Raji (cell line): ENCODE measurements around the gene TEX28.

Experiments
- POLR2A ChIP-seq: IDR thresholded peaks from 2 replicates; pipeline ENCODE4 v1.6.1; 2011; ENCODE audit warnings: low read depth, low read length, control low read depth; ENCODE audit not compliant: insufficient read depth

Gene TEX28, protein sequence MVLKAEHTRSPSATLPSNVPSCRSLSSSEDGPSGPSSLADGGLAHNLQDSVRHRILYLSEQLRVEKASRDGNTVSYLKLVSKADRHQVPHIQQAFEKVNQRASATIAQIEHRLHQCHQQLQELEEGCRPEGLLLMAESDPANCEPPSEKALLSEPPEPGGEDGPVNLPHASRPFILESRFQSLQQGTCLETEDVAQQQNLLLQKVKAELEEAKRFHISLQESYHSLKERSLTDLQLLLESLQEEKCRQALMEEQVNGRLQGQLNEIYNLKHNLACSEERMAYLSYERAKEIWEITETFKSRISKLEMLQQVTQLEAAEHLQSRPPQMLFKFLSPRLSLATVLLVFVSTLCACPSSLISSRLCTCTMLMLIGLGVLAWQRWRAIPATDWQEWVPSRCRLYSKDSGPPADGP

DNA sequence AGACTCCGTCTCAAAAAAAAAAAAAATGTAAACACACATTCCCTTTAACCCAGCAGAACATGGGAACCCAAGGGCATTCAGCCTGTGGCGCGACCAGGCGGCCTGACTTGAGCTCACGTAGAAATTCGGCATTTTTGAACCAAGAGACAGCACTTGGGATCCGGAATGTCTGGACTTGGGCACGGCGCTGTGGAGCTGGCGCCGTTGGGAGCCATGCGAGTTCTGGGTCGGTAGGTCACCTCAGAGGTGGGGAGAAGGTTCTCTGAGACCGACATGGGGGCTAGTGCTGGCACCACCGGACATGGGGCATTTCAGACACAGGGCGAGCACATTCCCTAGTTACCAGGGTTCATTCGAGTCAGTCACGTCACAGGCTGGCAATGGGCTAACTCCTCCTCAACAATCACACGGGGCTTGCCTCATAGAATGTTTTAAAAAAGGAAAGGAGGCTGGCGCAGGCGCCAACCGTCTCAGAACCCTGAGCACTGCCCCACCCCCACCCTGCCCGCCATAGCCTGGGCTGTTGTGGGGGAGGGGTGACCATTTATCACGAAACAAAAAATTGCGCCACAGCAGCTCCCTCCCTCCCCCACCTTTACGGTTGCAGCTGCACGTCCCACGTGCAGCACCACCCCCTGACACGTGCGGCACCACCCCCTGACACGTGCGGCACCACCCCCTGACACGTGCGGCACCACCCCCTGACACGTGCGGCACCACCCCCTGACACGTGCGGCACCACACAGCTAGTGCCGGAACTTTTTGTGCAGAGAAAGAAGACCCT, at the start of gene TEX28:
Gene TEX28, minus strand, starts transcription at position 334 of the 784 bp plus-strand sequence. CDS start 3,007 bp downstream, outside the sequence.
- no peak for TF ChIP-seq POLR2A

DNA sequence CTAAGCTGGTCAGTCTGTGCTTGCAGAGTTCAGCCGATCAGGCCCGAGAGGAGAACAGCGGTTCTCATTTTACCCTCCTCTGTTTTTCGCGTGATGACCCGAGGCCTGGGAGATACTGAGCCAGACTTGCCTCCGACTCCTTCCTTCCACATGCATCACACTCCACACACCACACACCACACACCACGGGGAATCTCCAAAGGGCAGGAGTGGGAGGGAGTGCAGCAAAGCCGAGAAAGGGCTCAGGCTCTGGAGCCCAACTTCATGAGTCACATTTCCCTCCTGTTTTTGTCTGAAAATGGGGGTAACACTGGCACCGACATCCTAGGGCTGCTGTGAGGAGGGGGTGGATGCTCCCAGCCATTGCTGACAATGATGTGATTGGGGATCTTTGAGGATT, 39.6 kb upstream of the TEX28 start:
- TF ChIP-seq POLR2A = no peak

DNA sequence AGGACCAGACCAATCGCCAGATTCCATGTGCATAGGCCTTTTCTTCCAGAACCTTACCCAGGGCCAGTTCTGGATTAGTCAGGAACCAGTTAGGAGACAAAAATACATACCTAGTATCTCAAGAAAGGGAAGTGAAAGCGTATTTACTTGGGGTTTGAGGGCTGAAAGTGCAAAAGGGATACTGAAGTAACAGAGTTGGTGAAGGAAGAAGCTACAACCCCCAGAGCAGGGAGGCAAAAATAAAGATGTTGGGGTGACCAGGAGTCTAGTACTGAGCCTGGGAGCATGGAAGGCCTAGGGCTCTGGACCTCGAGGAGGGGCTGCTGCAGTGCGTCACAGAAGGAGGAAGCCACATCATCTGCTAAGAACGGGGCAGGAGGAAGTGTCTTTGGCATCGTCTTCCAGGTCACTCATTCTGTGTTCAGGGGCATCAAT, 38.9 kb upstream of the TEX28 start:
- no peak for TF ChIP-seq POLR2A

DNA sequence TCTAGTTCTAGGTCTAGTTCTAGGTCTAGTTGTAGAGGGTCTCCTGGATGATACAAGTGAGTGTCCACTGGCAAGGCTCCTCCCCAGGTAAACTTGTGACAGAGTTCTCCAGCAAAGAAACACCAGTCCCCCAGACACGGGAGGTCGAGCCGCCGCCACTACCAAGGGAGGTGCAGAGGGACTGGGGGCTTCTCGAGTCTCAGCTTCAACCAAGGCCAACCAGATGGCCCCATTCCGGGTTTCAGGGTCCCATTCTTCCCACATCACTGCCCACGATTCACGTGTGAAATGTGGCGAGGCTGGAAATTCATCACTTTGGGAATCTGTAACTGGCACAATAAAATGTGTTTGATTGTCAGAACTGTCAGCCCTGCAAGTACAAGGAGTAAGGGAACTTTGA, 38.2 kb upstream of the TEX28 start:
- TF ChIP-seq POLR2A = no peak

DNA sequence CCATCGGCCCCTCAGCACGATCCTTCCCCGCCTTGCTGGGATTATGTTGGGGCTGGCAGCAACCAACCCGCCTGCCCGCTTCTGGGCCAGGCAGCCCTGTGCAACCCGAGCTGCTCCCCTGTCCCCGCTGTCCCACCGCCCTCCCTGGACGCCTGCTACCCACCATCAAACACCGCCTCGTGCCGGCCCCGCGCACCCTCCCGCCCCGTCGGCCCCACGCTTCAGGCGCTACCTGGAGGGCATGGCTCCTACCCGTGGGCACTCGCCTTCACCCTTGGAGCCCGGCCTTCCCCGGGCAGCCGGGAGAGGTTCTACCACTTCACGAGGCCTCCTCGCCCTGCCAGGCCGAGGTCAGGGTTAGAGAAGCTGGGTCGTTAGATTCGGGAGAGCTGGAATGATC, 37.6 kb upstream of the TEX28 start:
- no peak for TF ChIP-seq POLR2A

DNA sequence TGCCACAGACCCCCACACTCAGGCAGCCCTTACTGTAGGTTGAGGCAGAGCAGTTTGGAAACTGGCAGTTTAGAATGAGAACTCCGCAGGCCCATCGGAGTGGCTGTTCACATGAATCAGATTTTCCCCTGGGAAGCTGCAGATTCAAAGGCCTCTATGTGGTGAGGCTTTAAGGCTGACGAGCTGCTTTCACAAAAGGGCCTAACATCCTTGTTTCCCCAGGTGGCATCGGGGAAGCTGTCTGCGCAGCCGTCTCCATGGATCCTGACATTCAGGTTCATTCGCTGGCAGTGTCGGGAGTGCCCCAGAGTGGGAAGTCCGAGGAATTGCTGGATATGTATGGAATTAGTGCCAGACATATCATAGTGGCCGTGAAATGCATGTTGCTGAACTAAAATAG, 34.4 kb upstream of the TEX28 start:
- no peak for TF ChIP-seq POLR2A

DNA sequence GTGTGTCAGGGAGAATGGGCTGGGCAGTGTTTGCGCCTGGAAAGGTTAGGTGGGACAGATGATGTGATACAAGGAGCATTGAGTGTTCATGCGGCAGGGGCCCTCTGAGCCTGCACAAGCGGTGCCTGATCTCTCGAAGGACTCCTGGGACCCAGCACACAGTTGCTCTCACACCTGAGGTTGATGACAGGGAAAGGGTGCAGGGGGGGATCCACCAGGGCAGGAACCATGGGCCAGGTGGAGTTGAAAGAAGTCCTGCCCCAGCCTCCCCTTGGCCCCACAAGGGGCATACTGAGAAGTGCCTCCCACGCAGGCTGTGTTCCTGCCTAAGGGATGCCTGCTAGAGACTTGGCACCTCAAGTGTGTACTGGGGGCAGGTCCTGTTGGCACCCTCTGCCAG, 33.7 kb upstream of the TEX28 start:
- no peak for TF ChIP-seq POLR2A

DNA sequence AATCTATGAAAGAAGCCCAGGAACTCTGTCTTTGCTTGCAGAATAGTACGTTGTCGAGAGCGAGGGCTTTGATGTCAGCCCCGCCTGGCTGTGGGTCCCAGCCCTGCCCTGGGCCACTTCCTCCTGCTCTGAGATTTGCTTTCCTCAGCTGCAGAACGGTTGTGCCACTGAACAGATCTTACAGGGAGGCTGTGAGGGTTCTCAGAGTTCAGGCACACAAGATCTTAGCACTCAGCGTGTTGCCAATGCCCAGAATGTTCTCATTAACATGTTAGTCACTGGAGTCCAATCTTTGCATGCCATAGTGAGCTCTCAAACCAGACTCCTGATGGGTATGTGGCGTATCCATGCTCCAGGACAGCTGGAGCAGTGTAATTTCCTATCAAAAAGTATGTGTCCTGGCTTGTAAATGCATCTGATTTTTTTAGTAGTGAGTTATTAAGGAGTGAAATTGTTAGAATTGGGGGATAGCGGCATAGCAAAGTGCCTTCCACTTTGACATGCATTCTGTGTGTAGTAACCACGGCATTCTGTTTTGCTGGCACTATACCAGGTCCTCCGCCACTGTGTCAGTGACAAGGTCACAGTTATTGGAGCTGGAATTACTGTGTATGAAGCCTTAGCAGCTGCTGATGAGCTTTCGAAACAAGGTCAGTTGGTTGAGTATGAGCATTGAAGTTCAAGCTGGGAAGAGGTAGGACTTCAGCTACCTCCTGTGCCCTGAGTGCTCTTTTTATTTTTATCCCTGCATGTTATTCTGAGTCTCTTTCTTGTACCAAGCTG, 32.3 kb upstream of the TEX28 start:
- TF ChIP-seq POLR2A = no peak

DNA sequence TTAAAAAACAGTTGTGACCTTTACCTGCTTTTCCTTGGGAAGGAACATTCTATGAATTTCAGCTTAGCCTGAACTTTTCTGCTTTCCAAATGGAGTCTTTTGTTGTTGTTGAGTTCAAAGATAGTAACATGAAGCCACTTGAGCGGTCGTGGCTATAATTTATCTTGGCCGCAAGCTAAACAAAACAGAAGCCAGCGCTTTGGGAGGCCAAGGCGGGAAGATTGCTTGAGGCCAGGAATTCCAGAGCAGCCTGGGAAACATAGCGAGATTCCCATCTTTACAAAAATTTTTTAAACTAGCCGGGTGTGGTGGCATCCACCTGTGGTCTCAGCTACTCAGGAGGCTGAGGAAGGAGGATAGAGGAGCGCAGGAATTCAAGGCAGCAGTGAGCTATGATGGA, 30.6 kb upstream of the TEX28 start:
- TF ChIP-seq POLR2A = no peak

DNA sequence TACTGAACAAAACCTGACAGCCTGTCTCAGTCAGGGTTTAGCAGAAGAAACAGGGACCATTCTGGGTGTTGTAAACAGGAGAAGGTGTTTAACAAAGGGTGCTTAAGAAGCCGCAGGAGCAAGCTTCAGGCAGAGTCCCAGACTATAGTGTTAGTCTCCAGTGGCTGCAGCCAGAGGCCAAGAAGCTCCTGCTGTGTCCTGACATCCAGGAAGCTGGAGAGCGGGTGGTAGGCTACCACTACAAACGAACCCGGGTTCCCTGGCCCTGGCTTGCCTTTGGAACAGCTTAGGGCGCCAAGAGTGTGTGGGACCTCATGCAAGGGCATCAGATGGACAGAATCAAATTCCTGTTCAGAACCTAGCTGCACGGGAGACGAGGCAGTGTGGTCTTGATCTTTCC, 28.6 kb upstream of the TEX28 start:
- no peak for TF ChIP-seq POLR2A

DNA sequence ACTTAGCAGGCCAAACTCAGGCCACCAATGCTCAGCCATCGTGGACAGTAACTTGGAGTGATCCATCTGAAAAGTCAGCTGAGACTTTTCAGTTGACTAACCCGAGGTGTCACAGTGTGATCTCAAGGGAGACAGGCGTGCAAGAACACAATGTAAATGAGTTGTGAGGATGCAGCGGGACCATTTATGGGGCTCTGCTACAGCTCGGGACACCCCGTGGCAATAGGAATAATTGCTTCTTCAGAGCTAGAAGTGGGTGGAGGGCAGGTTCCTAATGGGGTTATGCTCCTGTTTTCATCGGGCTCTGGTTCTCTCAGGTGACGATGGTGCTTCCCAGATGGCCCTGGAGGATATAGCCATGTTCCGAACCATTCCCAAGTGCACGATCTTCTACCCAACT, 28.0 kb upstream of the TEX28 start:
- no peak for TF ChIP-seq POLR2A

DNA sequence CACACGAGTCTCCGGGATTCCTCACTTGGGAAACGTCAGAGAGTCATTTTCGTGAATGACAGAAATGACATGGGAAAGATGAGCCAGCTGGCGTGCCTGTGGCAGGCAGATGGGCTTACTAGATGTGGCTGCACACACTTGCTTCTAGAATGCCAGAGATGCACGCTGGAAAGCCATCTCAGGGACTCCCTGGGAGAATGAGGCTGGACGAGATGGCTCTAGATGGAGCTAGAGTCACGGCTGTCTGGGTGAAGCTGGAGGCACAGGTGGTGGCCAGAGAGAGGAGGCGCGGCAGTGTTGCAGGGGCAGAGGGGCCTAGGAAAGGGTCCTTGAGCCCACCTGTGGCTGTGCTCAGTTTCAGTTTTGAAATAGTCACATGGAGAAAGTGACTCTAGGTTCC, 26.7 kb upstream of the TEX28 start:
- no peak for TF ChIP-seq POLR2A

DNA sequence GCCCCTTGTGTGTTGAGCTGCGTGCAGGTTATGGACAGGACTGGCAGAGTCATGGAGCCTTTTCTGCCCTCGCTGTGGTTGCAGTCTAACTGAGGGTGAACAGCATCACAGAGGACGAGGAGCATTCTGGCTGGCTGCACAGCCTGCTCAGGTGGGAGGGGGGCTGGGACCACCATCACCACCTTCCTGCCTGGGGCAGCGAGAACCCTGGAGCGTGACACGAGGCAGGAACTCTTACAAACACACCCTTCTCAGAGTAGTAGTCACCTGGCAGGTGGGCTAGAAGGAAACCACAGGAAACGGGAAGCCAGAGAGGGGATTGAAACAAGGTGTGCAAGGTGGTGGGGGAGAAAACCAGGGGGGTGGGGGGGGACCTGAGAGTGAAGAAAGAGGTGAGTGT, 26.2 kb upstream of the TEX28 start:
- no peak for TF ChIP-seq POLR2A

DNA sequence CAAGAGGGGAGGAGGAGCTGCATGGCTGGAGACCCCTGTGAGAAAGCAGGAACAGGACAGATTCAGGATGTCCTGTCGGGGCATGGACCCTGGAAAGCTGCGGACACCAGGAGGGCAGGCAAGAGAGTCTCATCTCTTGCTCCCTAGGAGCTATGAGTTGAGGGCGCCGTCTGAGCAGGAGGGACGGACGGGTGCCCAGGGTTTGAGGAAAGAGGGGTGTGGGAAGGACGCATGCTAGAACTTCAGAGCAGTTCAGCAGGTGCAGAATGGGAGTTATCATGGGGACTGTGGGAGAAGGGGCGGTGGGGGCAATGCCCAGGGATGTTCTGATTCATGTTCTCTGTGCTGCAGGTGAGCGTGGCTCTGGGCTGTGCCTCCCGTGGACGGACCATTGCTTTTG, 25.5 kb upstream of the TEX28 start:
- no peak for TF ChIP-seq POLR2A

DNA sequence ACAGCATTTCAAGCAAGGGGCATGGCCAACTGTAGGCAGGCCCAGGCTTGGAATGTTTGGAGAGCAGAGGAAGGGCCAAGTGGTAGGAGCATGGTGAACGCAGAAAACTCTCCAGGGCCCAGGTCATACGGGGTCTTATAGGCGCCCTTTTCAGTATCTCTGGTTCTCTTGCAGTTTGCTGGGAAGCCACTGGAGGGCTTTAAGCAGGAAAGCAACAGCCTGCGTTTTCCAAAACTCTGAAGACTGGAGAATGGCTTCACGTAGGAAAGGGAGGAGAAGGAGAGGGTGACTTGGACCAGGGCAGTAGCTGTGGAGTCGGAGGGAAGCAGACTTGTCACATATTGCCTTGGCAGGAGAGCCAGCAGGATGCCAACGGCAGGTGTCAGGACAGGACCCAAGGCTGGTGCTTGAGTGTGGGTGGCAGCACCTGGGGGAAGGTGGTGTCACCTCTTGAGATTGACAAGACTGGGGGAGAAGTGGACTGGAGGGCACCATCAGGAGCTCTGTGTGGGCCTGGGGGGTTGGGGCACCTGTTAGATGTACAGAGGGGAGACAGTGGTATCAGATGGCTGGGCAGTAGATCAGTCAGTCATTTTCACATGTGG, 22.6 kb upstream of the TEX28 start:
- TF ChIP-seq POLR2A = no peak

DNA sequence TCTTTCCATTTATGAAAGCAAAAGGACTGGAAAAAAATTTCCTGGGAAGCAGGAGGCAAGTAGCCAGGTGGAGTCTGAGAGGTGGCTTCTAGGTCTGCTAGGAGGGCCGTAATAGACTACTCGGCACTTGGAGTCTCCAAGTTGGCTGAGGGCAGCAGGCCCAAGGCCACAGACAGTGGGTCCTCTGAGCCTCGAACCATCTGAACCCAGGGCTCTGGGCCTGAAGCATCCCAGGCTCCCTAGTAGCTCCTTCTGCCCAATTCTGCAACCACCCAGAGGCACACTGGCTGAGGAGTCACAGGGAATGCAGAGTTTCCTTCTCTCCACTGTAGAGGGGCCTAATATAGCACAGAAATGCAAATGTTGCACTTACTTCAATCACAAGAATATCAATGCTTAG, 20.5 kb upstream of the TEX28 start:
- TF ChIP-seq POLR2A = no peak

DNA sequence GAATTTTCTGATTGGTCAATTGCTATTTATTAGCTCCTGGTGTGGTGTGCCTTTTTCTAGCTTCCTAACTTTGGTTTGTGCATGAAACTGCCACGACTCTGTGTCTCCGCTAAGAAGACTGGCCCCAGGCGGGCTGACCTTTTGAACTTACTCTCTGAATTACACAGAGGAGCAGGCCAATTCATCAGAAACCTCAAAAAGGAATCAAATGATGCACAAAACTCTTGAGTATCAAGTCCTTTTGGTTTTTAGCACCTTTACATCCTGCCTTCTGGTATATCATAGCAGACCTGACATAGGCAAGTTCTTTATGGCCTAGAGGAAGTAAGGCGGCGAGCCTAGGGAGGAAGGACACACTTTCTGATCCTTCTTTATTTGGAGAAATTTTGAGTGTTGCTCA, 18.2 kb upstream of the TEX28 start:
- TF ChIP-seq POLR2A = no peak
